Esophagus (tissue), 2 donors: ENCODE data around the gene CNTNAP1. TPM values are rescaled to one million over a fixed set of nuclear protein-coding genes. Genes with fewer than 3 reads are reported as not detected.
"Not testable (repeated sequence)": the region's sequence is repeated elsewhere in the genome, so short reads cannot be mapped to it uniquely, and the experiment has no call there.

ENCODE experiments used
- H3K27ac ChIP-seq, 2 donors: one replicate each; pipeline ENCODE4 v1.5.1; 2013; ENCODE audit warnings: low read depth in 2 of 2, mild to moderate bottlenecking in 2 of 2, inconsistent platforms in 1 of 2, low read length in 1 of 2, moderate library complexity in 1 of 2
- H3K27me3 ChIP-seq, 2 donors: one replicate each; pipeline ENCODE4 v1.6.1; 2013; ENCODE audit warnings: low read length in 2 of 2, control low read depth in 1 of 2, mild to moderate bottlenecking in 1 of 2; ENCODE audit not compliant: insufficient read depth in 2 of 2, control insufficient read depth in 1 of 2
- H3K36me3 ChIP-seq, 2 donors: one replicate each; pipeline ENCODE4 v1.6.1; 2013; ENCODE audit warnings: low read length in 1 of 2; ENCODE audit not compliant: control insufficient read depth in 2 of 2, insufficient read depth in 2 of 2
- H3K4me1 ChIP-seq, 2 donors: one replicate each; pipeline ENCODE4 v1.6.1; 2013; ENCODE audit warnings: low read length in 1 of 2; ENCODE audit not compliant: control insufficient read depth in 2 of 2, insufficient read depth in 2 of 2
- H3K4me3 ChIP-seq, 2 donors: one replicate each; pipeline ENCODE4 v1.5.1; 2013; ENCODE audit warnings: low read length in 2 of 2, mild to moderate bottlenecking in 2 of 2, low read depth in 1 of 2, moderate library complexity in 1 of 2
- H3K9me3 ChIP-seq, 2 donors: one replicate each; pipeline ENCODE4 v1.6.1; 2013; ENCODE audit warnings: mild to moderate bottlenecking in 2 of 2, low read depth in 1 of 2, low read length in 1 of 2, moderate library complexity in 1 of 2; ENCODE audit not compliant: control insufficient read depth in 2 of 2, insufficient read depth in 1 of 2
- WGBS, 2 donors: extraction: QIAGEN DNeasy Blood & Tissue Kit; methylation state at CpG; one replicate each; pipeline ENCODE4 v1.1.7; 2013; 5-methylcytosine and 5-hydroxymethylcytosine counted together
- polyA plus RNA-seq, 2 donors: library from polyadenylated mRNA; stranded (reverse); fragments of 200-250 nt; gene quantifications; one replicate each; pipeline ENCODE4 v1.2.3, GENCODE V29; 2013
- donor health status: healthy with polysubstance abuse.
- donor health status: Bipolar disorder and iron deficiency.

Gene CNTNAP1
- polyA plus RNA-seq, 2 donors, result 1.3 to 1.5 TPM

- Histone ChIP-seq H3K9me3 (no peaks in the 10 kb centered on the region), H3K36me3 (peaks cover 0 to 4% of the 10 kb centered on the region in 2 donors), H3K27me3 (no peaks in the 10 kb centered on the region), H3K4me3 (no peak overlapping the region), H3K27ac (no peak overlapping the region), H3K4me1 (peaks cover 3 to 10% of the 10 kb centered on the region in 2 donors)
- 87 to 88% methylated on average over 9 of the region's 9 CpGs for WGBS, 2 donors
Measured at GRCh38 chr17:42657824-42658588, 24.3 kb upstream of the CNTNAP1 start.

- peak within 1 kb of the TSS; percentile 43 to 62 for H3K27ac ChIP-seq
- H3K4me3 ChIP-seq, result peak within 1 kb of the TSS; percentile 56 to 69
- H3K9me3 ChIP-seq, result no peaks in the 10 kb centered on the region
- H3K4me1 ChIP-seq, result peaks cover 3 to 8% of the 10 kb centered on the region in 2 donors
- peaks cover 0 to 4% of the 10 kb centered on the region in 2 donors for H3K36me3 ChIP-seq
- no peaks in the 10 kb centered on the region for H3K27me3 ChIP-seq
- WGBS, 2 donors, result 2 to 3% methylated on average over 56 to 57 of the region's 59 CpGs
Measured at GRCh38 chr17:42659079-42659931, 23.0 kb upstream of the CNTNAP1 start, which contains the start of gene TUBG2. Gene TUBG2, plus strand, starts transcription at chr17:42659284. Its CDS starts 220 bp downstream, at chr17:42659504.

- H3K9me3 ChIP-seq, H3K4me1 ChIP-seq, H3K36me3 ChIP-seq, H3K27me3 ChIP-seq, H3K27ac ChIP-seq: not testable (repeated sequence)
- peak overlapping the region in 1 of 2 donors; percentile 69 for H3K4me3 ChIP-seq
- 72 to 82% methylated on average over 1 of the region's 14 CpGs for WGBS, 2 donors
Measured at GRCh38 chr17:42659932-42660274, 22.4 kb upstream of the CNTNAP1 start.

- Histone ChIP-seq H3K4me1 (peaks cover 3 to 5% of the 10 kb centered on the region in 2 donors), H3K27ac (peak overlapping the region in 1 of 2 donors; percentile 75), H3K9me3 (no peaks in the 10 kb centered on the region), H3K36me3 (peaks cover 4 to 9% of the 10 kb centered on the region in 2 donors), H3K4me3 (no peak overlapping the region), H3K27me3 (no peaks in the 10 kb centered on the region)
- WGBS, 2 donors, result 46 to 54% methylated on average over 7 of the region's 7 CpGs
Measured at GRCh38 chr17:42660692-42661345, 21.5 kb upstream of the CNTNAP1 start.

DNA sequence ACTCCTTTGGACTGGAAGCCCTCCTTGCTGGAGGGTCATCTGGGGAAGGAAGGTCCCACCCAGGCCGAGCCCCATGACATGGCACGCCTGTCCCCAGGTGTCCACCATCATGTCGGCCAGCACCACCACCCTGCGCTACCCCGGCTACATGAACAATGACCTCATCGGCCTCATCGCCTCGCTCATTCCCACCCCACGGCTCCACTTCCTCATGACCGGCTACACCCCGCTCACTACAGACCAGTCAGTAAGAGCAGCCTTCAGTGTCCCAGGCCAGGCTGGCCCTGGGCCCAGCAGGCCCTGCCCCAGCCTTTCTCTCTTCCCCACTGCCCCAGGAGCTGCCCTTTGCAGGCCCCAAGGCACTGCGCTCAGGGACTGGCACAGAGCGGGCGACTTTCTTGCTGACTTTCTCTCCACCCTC is 16.7 kb upstream of the CNTNAP1 start:
- peaks cover 6 to 28% of the 10 kb centered on the region in 2 donors for H3K4me1 ChIP-seq
- no peaks in the 10 kb centered on the region for H3K9me3 ChIP-seq
- H3K36me3 ChIP-seq, result peaks cover 4 to 36% of the 10 kb centered on the region in 2 donors
- 83 to 85% methylated on average over 14 of the region's 14 CpGs for WGBS, 2 donors
- H3K4me3 ChIP-seq, result no peak overlapping the region
- no peaks in the 10 kb centered on the region for H3K27me3 ChIP-seq
- no peak overlapping the region for H3K27ac ChIP-seq

DNA sequence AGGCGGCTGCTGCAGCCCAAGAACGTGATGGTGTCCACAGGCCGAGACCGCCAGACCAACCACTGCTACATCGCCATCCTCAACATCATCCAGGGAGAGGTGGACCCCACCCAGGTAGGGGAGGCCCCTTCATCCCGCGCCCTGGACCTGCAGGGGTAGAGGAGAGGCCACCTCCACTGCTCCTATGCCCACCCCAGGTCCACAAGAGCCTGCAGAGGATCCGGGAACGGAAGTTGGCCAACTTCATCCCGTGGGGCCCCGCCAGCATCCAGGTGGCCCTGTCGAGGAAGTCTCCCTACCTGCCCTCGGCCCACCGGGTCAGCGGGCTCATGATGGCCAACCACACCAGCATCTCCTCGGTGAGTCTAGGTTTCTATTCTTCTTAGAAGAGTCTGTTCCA is 16.2 kb upstream of the CNTNAP1 start:
- H3K9me3 ChIP-seq, H3K4me3 ChIP-seq, H3K27me3 ChIP-seq: not testable (repeated sequence)
- WGBS, 2 donors, result 89 to 90% methylated on average over 9 to 15 of the region's 16 CpGs
- Histone ChIP-seq H3K27ac (peak overlapping the region in 1 of 2 donors; percentile 26), H3K36me3 (peaks cover 4 to 41% of the 10 kb centered on the region in 2 donors), H3K4me1 (peaks cover 9 to 32% of the 10 kb centered on the region in 2 donors)

DNA sequence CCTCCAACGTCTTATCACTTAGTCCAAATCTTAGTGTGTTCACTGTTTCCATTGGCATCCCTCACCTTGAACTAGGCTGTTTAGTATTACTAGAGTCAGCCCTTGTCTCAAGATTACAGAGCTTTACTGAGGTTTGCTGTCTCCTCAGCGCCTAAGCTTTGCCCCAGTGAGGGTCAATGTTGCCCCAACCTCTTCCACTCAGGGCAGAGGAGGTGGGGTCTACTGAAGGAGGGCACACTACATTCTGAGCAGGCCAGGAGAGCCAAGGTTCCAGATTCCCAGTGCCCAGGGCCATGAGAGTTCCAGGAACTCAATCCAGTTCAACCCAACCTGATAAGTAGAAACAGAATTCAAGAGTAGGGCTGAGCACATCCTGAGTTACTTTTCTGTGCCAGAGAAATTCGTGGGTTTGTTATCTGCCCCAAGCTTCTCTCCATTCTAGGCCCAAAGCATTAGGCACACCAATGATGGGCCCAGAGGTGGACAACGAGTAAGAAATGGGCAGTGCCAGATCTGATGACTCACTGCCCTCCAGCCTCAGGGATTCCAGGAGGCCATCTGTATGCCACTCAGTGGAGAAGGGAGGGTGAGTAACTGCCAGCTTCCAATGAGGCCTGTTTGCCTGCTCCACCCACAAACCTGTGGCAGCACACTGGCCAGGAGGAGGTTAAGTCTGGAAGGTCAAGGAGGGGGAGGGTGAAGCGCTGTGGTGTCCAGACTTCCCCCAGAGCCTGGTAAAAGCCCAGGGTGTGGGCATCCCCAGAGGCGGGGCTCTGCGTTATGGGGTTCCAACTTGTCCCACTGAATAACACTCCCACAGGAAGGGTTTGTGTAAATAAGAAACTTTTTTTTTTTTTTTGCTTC is 15.0 kb upstream of the CNTNAP1 start:
- no peak overlapping the region for H3K4me3 ChIP-seq
- peak overlapping the region; percentile 73 to 86 for H3K27ac ChIP-seq
- peaks cover 9 to 34% of the 10 kb centered on the region in 2 donors for H3K4me1 ChIP-seq
- no peaks in the 10 kb centered on the region for H3K9me3 ChIP-seq
- H3K36me3 ChIP-seq, result peaks cover 4 to 44% of the 10 kb centered on the region in 2 donors
- WGBS, 2 donors, result 35 to 39% methylated on average over 7 of the region's 7 CpGs
- no peaks in the 10 kb centered on the region for H3K27me3 ChIP-seq

DNA sequence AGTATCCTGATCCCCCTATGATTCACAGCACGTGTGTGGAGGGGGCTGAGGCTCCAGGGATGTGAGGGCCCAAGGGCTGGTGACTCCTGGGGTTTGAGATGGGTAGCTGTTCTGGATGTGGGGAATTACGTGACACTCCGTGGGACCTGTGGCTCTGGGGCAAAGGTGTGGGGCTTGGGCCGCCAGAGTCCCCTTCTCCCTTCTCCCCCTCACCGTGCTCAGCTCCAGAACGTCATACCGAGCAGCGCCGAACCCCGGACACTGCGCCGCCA is 12.7 kb upstream of the CNTNAP1 start:
- no peaks in the 10 kb centered on the region for H3K27me3 ChIP-seq
- peaks cover 12 to 41% of the 10 kb centered on the region in 2 donors for H3K4me1 ChIP-seq
- H3K36me3 ChIP-seq, result peaks cover 4 to 50% of the 10 kb centered on the region in 2 donors
- peaks cover 0 to 2% of the 10 kb centered on the region in 2 donors for H3K9me3 ChIP-seq
- 49 to 67% methylated on average over 11 to 12 of the region's 12 CpGs for WGBS, 2 donors
- peak overlapping the region; percentile 61 to 71 for H3K27ac ChIP-seq
- no peak overlapping the region for H3K4me3 ChIP-seq
